Stomach (tissue), 4 donors: Measurements from ENCODE around the gene NR2F6.

Experiments used
- EP300 ChIP-seq: sonication (generic); formaldehyde crosslinking; IDR thresholded peaks from one replicate; pipeline ENCODE4 v1.6.1; 2017; ENCODE audit warnings: antibody characterized with exemption
- POLR2A ChIP-seq, 4 donors: fragments of 450-650 bp; IDR thresholded peaks; one replicate each; pipeline ENCODE4 v1.6.1; 2016; ENCODE audit warnings: antibody characterized with exemption in 4 of 4, control low read depth in 2 of 4, mild to moderate bottlenecking in 1 of 4, moderate library complexity in 1 of 4
- TF ChIP-seq, protein P1 (sequence below), 7 experiments: fragments of 450-650 bp in 4 of 7; fragments of 200-600 bp in 3 of 7; sonication (generic) in 3 of 7; IDR thresholded peaks; one replicate each; pipeline ENCODE4 v1.5.1; 2016 to 2019; ENCODE audit warnings: antibody characterized with exemption in 7 of 7, control low read depth in 2 of 7, mild to moderate bottlenecking in 1 of 7

DNA sequence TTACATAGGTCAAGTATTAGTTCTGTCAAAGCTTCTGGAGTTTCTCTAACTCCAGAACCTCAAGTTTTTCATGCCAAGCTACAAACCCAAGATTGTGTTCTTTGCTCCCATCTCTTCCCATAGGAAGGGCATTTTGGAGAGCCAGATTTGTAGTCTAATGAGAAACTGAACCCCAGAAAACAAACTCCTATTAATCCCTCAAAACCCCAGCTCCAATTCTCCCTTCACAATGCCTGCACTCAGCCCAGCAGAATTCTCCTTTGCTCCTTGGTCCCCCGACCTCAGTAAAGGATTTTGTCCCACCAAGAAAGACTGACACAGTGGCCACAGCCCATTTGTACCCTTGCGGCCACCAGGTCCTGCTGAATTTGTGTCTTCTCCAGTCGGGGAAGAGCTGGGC, 10.4 kb upstream of the NR2F6 start:
- TF ChIP-seq, protein P1, sequence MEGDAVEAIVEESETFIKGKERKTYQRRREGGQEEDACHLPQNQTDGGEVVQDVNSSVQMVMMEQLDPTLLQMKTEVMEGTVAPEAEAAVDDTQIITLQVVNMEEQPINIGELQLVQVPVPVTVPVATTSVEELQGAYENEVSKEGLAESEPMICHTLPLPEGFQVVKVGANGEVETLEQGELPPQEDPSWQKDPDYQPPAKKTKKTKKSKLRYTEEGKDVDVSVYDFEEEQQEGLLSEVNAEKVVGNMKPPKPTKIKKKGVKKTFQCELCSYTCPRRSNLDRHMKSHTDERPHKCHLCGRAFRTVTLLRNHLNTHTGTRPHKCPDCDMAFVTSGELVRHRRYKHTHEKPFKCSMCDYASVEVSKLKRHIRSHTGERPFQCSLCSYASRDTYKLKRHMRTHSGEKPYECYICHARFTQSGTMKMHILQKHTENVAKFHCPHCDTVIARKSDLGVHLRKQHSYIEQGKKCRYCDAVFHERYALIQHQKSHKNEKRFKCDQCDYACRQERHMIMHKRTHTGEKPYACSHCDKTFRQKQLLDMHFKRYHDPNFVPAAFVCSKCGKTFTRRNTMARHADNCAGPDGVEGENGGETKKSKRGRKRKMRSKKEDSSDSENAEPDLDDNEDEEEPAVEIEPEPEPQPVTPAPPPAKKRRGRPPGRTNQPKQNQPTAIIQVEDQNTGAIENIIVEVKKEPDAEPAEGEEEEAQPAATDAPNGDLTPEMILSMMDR (IDR thresholded peaks at IDR 0.05) = no peak
- TF ChIP-seq EP300 = no peak
- TF ChIP-seq POLR2A (IDR thresholded peaks at IDR 0.05) = no peak
